Glutamatergic neuron (in vitro differentiated cells): ENCODE data around the gene SPAG6. TPM values are rescaled to one million over a fixed set of nuclear protein-coding genes. Genes with fewer than 3 reads are reported as not detected.

Experiments
- DNase-seq: peaks from one replicate; pipeline ENCODE4 v3.0.0; 2022
- H3K27ac Mint-ChIP-seq: one replicate; pipeline ENCODE4 v1.8.0; 2020; ENCODE audit warnings: mild to moderate bottlenecking, mixed read lengths, inconsistent platforms; ENCODE audit not compliant: unreplicated experiment
- H3K27me3 Mint-ChIP-seq: one replicate; pipeline ENCODE4 v1.8.0; 2020; ENCODE audit warnings: mild to moderate bottlenecking, moderate library complexity, mixed read lengths, inconsistent platforms; ENCODE audit not compliant: unreplicated experiment
- H3K36me3 Mint-ChIP-seq: one replicate; pipeline ENCODE4 v1.8.0; 2020; ENCODE audit warnings: mild to moderate bottlenecking, mixed read lengths, inconsistent platforms; ENCODE audit not compliant: unreplicated experiment
- H3K4me1 Mint-ChIP-seq: one replicate; pipeline ENCODE4 v1.8.0; 2020; ENCODE audit warnings: mild to moderate bottlenecking, low read depth, mixed read lengths, inconsistent platforms; ENCODE audit not compliant: unreplicated experiment
- H3K4me3 Mint-ChIP-seq: one replicate; pipeline ENCODE4 v1.8.0; 2020; ENCODE audit warnings: mild to moderate bottlenecking, mixed read lengths, inconsistent platforms; ENCODE audit not compliant: unreplicated experiment
- H3K9me3 Mint-ChIP-seq: one replicate; pipeline ENCODE4 v1.8.0; 2020; ENCODE audit warnings: mild to moderate bottlenecking, moderate library complexity, mixed read lengths, inconsistent platforms; ENCODE audit not compliant: unreplicated experiment
- total RNA-seq: library from RNA; stranded (reverse); fragmentation: NEBNext Ultra II Directional; extraction: Animal tissue kit (Norgen Biotek cat#: 25700); gene quantifications from one replicate; pipeline ENCODE4 v1.2.1, GENCODE V29; 2021; ENCODE audit not compliant: unreplicated experiment
- TF ChIP-seq, protein P1 (sequence below): fragments of 200-600 bp; sonication (generic); IDR thresholded peaks from one replicate; pipeline ENCODE4 v1.5.0; 2021; ENCODE audit not compliant: partially characterized antibody, unreplicated experiment

The SPAG6 gene
- total RNA-seq, 1 donor from 2014 or later, result not detected

- TF ChIP-seq, protein P1, sequence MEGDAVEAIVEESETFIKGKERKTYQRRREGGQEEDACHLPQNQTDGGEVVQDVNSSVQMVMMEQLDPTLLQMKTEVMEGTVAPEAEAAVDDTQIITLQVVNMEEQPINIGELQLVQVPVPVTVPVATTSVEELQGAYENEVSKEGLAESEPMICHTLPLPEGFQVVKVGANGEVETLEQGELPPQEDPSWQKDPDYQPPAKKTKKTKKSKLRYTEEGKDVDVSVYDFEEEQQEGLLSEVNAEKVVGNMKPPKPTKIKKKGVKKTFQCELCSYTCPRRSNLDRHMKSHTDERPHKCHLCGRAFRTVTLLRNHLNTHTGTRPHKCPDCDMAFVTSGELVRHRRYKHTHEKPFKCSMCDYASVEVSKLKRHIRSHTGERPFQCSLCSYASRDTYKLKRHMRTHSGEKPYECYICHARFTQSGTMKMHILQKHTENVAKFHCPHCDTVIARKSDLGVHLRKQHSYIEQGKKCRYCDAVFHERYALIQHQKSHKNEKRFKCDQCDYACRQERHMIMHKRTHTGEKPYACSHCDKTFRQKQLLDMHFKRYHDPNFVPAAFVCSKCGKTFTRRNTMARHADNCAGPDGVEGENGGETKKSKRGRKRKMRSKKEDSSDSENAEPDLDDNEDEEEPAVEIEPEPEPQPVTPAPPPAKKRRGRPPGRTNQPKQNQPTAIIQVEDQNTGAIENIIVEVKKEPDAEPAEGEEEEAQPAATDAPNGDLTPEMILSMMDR, result no peak
- Mint-ChIP-seq H3K4me3 (no peak overlapping the region), H3K27ac (no peak overlapping the region), H3K9me3 (no peaks in the 10 kb centered on the region), H3K36me3 (no peaks in the 10 kb centered on the region), H3K4me1 (peaks cover 9% of the 10 kb centered on the region), H3K27me3 (no peaks in the 10 kb centered on the region)
- no peak for DNase-seq
These were observed 81.8 kb downstream of the SPAG6 start for GRCh38 chr10:22427101-22427500.

- DNase-seq, result no peak
- no peaks in the 10 kb centered on the region for H3K9me3 Mint-ChIP-seq
- H3K36me3 Mint-ChIP-seq, result no peaks in the 10 kb centered on the region
- H3K27me3 Mint-ChIP-seq, result no peaks in the 10 kb centered on the region
- TF ChIP-seq, protein P1, result no peak
- H3K4me3 Mint-ChIP-seq, result no peak overlapping the region
- no peak overlapping the region for H3K27ac Mint-ChIP-seq
- peaks cover 9% of the 10 kb centered on the region for H3K4me1 Mint-ChIP-seq
These were observed 82.7 kb downstream of the SPAG6 start for GRCh38 chr10:22427890-22428571.

DNA sequence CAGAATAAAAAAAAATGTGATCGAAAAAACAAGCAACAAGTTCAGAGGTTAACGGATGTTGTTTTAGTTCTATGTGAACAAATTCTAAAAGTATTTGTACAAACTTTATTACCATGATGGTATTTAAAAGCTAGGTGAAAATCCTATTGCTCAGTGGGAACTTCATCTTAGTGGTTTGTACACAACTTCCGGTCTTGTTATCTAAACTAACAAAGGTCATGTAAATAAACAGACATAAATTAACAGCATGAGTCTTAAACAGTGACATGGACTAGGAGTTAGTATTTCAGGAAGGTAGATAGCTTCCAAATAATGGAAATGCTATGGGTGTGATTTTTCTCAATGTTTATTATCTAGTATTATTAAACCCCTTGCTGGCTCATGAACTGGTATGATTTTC, 83.8 kb downstream of the SPAG6 start:
- no peak overlapping the region for H3K4me3 Mint-ChIP-seq
- H3K27me3 Mint-ChIP-seq, result no peaks in the 10 kb centered on the region
- H3K27ac Mint-ChIP-seq, result no peak overlapping the region
- no peaks in the 10 kb centered on the region for H3K9me3 Mint-ChIP-seq
- TF ChIP-seq, protein P1, result no peak
- no peaks in the 10 kb centered on the region for H3K36me3 Mint-ChIP-seq
- no peak for DNase-seq
- peaks cover 9% of the 10 kb centered on the region for H3K4me1 Mint-ChIP-seq

DNA sequence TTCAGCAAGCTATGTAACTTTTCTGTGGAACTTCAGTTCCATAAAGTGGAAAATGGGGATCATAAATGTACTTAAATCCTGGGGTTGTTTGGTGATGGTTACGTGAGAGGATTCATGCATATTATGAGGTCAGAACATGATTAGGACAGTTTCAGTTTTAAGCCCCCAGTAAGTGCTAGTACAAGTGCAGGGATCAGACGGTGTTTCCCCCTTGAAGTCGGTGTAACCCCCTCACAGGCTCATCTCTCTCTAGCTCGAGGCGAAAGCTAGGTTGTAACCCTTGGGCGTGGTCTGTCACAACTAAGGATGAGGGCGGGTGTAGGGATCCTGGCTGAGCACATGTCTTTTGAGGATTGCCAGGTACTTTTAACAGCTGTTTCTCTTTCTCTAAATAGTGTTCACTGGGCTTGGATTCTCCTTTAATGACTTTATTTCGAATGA, 84.7 kb downstream of the SPAG6 start:
- Mint-ChIP-seq H3K4me1 (peaks cover 9% of the 10 kb centered on the region), H3K9me3 (no peaks in the 10 kb centered on the region), H3K27me3 (no peaks in the 10 kb centered on the region), H3K4me3 (no peak overlapping the region), H3K27ac (no peak overlapping the region), H3K36me3 (no peaks in the 10 kb centered on the region)
- DNase-seq, result no peak
- TF ChIP-seq, protein P1, result no peak

GRCh38 chr10:22433875-22434274, 88.6 kb downstream of the SPAG6 start:
- Mint-ChIP-seq H3K4me1 (peaks cover 7% of the 10 kb centered on the region), H3K4me3 (no peak overlapping the region)
- TF ChIP-seq, protein P1, result no peak

More at GRCh38 chr10:22433875-22434274, 88.6 kb downstream of the SPAG6 start:
- no peaks in the 10 kb centered on the region for H3K36me3 Mint-ChIP-seq
- H3K9me3 Mint-ChIP-seq, result peaks cover 8% of the 10 kb centered on the region
- H3K27ac Mint-ChIP-seq, result no peak overlapping the region
- no peak for DNase-seq
- H3K27me3 Mint-ChIP-seq, result peaks cover 6% of the 10 kb centered on the region
